ELF-1 (cell line): Measurements from ENCODE around the gene ZIM2.
"Not testable (repeated sequence)": the region's sequence is repeated elsewhere in the genome, so short reads cannot be mapped to it uniquely, and the experiment has no call there.

Source experiments
- DNase-seq: peaks from one replicate; pipeline ENCODE4 v3.0.0-alpha.2; 2016; ENCODE audit warnings: low read depth, low spot score

ZIM2 gene

DNA sequence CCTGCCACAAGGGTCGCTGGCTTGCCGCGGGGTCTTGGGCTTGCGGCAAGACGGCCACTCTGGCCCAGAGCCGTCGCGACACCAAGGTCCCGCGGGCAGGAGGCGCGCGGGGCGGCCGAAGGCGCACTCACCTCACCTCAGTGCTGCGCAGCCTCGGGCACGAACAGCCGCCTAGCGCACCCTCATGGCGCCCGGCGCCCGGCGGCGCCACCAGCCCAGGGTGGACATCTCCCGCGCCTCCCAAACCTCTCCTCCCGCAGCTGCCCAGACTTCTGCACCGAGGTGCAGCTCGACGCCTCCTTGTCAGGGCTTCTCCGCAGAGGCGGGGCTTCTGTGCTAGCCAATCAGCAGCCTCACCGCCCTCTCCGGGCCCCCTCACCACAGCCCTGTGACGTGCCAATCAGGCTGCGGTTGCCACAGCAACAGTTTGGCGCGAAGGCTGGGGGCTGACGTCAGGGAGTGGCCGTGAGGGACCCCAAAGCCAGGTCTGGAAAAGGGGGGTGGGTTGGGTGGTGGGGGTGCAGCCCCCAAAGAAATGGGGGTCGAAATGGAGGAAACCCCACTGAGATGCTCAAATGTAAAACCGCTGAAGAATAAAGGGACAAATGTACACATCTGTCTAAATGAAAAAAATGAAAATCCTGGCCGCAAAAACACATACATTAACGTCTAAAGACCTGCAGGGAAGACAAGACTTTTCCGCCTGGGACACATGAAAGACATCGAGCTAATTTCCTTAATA lies at the start of gene ZIM2, which contains the start of gene PEG3:
TSS of gene ZIM2 (minus strand) at position 276 of the 742 bp plus-strand sequence. CDS start 16,449 bp downstream, outside the sequence.
TSS of gene PEG3 (minus strand) at position 276 of the 742 bp plus-strand sequence. CDS start 16,071 bp downstream, outside the sequence.
- no peak for DNase-seq

DNA sequence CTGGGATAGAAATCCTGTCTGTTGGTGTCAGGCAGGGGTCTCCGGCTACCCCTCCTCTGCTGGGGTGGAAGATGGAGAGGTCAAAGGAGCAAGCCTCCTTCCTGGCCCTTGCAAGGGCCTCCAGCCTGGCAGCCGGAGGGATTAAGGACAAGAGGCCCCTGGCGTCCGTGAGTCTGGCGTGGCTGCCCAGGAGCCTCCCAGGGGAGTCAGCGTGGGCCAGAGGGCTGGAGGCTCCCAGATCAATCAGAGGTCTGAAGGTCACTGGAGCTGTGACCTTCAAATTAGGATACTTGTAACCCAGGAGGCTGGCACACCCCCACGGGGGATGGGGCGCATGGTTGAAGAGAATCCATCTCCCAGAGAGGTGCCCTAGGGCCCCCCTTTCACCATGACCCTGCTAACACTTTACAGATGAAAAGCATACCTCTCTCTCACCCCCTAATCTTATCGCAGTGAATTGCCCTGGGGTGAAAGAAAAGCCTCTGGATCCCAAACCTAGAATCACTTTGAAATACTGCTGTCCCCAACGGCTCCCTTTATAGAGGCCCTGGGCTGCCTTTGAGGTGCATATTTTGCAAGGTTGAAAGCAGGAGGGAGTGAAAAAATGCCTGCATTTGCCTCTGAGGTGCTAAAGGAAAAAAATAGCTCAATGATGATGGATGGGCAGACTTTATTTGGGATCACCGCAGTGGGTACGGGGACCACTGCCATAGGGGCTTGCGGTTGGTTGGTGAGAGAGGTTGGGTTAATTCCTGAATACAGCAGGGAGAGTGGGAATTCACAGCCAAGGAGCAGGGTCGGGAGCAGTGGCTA lies 44.9 kb upstream of the ZIM2 start:
- no peak for DNase-seq

GRCh38 chr19:56884441-56884840 lies 43.9 kb upstream of the ZIM2 start:
- no peak for DNase-seq

DNA sequence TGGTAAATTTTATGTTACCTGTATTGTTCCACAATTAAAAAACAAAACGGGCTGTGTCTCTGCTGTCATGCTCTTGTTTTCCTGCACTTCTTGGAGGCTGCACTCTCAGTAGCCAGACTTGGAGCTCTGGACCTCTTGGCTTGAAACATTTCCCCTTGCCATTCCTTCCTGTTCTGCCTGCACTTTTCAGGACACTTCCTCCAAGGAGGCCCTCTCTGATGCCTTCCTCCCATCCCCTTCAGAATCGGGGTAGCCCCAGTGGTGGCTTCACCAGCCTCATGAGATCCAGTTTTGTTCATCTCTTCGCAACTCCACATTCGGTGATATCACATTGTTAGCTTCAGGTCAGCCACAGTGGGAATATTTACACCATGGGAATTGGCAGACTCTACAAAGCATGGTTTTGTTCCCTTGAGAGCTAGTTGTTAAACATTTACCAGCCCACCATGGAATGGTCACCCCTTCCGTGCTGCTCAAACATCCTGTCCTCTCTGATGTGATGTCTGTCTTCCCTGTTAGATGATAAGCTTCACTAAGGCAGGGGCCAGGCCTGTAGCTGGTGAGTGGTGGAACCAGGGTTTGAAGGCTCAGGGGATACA lies 40.2 kb upstream of the ZIM2 start:
- DNase-seq: no peak

DNA sequence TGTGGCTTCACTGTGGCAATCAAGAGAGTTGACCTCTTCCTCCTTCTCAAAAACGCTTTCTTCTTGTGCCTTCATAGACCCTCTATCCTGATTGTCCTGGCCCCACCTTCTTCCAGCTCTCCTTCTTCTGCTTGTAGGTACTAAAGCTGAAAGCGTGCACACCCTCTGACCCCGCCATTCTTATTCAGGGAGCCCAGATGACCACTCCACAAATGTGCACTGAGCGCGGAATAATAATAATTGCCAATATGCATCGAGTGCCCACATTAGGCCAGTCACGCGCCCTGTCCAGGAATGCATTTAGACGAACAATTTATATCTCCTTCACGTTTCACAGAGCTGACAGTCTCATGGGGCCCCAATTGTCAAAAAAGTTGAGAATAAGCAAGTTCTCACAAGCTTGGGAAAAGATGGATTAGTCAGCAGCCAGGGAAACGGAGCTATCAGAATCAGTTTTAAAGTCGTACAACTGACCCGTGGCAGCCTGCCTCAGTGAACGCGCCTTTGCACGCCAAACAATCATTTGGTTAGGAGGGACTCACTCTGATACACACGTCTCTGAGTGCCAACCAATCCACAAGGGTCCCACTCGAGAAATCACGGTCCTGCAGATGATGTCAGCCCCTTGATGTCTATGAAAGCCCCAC lies 36.7 kb upstream of the ZIM2 start:
- no peak for DNase-seq

GRCh38 chr19:56875717-56876116 lies 35.2 kb upstream of the ZIM2 start:
- no peak for DNase-seq

GRCh38 chr19:56874530-56874929 lies 34.0 kb upstream of the ZIM2 start:
- DNase-seq: no peak

- DNase-seq: no peak
Observed at GRCh38 chr19:56873493-56873892, 33.0 kb upstream of the ZIM2 start.

- no peak for DNase-seq
Observed at GRCh38 chr19:56869886-56870285, 29.4 kb upstream of the ZIM2 start.

- DNase-seq: no peak
Observed at GRCh38 chr19:56868446-56868845, 27.9 kb upstream of the ZIM2 start.

DNA sequence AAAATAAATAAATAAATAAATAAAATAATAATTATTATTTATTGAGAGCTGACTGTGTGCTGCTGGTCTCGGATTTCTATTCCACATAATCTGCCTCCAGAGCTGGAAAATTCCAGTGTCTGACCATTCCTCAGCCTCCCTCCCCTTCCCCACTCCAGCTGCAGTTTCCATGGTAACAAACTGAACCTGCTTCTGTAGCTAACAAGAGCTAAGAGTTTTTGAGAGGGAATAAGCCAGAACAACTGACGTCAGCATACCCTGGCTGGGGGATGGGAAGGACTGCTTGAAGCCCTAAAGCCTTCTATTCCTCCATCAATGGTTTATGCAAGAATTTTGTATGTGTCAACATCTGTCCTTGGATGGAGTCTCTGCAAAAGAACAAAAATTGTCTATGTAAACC lies 26.0 kb upstream of the ZIM2 start:
- no peak for DNase-seq

GRCh38 chr19:56864443-56865125 lies 24.1 kb upstream of the ZIM2 start:
- DNase-seq: no peak

- DNase-seq: no peak
Observed at GRCh38 chr19:56862741-56863140, 22.2 kb upstream of the ZIM2 start.

- DNase-seq: not testable (repeated sequence)
Observed at GRCh38 chr19:56860409-56860808, 19.9 kb upstream of the ZIM2 start.

DNA sequence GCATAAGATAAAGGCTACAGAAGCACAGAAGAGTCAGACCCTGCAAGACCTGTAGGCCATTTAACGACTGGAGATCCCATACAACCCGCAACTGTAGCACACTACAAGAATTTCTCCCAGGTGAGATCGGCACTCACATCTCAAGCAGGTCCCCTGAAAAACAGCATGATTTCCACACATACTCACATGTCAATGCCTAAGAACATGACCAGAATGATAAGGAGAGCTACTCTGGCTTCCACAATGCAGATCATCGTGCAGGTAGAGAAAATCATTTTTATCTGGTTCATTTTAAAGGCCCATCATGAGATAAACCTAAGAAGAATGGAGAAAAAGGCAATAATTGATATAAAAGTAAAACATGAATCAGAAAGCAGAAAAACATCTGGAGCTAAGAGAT lies 17.5 kb upstream of the ZIM2 start:
- DNase-seq: no peak

DNA sequence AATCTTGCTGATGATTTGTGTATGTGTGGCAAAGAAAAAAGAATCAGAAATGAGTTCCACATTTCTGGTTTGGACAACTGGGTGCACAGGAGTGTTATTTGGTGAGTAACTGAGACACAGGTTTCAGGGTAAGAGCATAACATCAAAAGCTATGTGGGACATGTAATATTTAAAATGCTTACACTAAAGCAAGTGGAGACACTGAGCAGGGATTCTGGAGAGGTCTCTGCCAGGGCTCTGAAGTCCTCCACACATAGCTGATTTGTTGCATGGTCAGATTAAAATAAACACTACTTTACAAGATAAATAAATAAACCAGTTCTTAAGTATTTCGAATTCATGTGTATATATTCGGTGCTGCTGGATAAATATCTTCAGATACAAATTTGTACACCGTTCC lies 16.3 kb upstream of the ZIM2 start:
- DNase-seq: no peak

DNA sequence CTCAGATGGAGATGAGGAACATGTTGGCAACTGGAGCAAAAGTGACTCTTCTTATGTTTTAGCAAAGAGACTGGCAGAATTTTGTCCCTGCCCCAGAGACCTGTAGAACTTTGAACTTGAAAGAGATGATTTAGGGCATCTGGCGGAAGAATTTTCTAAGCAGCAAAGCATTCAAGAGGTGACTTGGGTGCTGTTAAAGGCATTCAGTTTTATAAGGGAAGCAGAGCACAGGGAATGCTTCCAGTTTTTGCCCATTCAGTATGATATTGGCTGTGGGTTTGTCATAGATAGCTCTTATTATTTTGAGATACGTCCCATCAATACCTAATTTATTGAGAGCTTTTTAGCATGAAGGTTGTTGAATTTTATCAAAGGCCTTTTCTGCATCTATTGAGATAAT lies 11.8 kb upstream of the ZIM2 start:
- DNase-seq: not testable (repeated sequence)

DNA sequence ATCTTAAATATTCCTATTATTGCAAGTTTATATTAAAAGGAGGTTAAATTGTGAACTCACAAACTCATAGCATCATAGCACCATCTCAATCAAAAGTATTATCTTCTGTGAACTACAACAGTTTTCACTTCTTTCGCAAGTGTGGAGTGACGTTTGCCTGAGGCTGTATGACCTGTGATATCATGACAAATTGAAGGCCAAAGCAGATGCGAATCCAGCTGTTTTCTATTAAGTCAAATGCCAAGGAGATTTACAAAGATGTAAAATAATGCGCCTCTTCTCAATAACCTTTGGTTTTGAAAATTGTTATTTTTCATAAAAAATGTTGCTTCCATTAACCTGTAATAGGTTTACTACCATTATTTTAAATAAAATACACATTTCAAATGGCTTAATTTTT lies 7.6 kb upstream of the ZIM2 start:
- no peak for DNase-seq

DNA sequence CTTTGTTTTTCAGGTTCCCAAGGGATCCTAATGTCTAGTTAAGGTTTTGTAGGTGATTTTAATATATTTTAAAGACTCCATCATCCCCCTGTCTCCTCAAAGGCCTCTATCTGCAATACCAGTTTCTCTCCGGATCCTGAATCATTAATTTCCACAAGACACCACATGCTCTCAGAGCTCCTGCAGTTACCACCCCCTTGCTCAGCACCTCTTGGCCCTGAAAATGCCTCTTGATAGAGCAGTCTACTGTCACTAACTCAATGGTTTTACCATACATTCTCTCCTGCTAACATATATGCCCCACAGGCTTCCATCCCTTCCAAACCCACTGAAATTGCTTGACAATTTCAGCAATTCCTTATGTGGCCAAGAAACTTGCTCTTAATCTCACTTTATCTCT lies 1.9 kb upstream of the ZIM2 start:
- no peak for DNase-seq

GRCh38 chr19:56841193-56841543 lies 642 bp upstream of the ZIM2 start:
- DNase-seq: no peak

GRCh38 chr19:56839652-56840450 lies 675 bp downstream of the ZIM2 start:
- no peak for DNase-seq
